T follicular helper cell (primary cell): ENCODE results near the gene SOD1.
"Not testable (repeated sequence)": the region's sequence is repeated elsewhere in the genome, so short reads cannot be mapped to it uniquely, and the experiment has no call there.

ENCODE experiments used
- DNase-seq: peaks from one replicate; pipeline ENCODE4 v3.0.0-alpha.2; 2020; ENCODE audit warnings: low read depth
- total RNA-seq, 2 experiments: gene quantifications; one replicate each; lab custom pipeline; 2026; lab: John Stamatoyannopoulos, UW

The SOD1 gene
- total RNA-seq = 149 to 255 reads per million in 2 experiments

GRCh38 chr21:31659536-31660258, at the start of gene SOD1:
SOD1 (plus strand) TSS chr21:31659693; CDS start chr21:31659770, 77 bp downstream.
- DNase-seq = peak; percentile 95

GRCh38 chr21:31611445-31611844, 48.0 kb upstream of the SOD1 start:
- DNase-seq = no peak

DNA sequence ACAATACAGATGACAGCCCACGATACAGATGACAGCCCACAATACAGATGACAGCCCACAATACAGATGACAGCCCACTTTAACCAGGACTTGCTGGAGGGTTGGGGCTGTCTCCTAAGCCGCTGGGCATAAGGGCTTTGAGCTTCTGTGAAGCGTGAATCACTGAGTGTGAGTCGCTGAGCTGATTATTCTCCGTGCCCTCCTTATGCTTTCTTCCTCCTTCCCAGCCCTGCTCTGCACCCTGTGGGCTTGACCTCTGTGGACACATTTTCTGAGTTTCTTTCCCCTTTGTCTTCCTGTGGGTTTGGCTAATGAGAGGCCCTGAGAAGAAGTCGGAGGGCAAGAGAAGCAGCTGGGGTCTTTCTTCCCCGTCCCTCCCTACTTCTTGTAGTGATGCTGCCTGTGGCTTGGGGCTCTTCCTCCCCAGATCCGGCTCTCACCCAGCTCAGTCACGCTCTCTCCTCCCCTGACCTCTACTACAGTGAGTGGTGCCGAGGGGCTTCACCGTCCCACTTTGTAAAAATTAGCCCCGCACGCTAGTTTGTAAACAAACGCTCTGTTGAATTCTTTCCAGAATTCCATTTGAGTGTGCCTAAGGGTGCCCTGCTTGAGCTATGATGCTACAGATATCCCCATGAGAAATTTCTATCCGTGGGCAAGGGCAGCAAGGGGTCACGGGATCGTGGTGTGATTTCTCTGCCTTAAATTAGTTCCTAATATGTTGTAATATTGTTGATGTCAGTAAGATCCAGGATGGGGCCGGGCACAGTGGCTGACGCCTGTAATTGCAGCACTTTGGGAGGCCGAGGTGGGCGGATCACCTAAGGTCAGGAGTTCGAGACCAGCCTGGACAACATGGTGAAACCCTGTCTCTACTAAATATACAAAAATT, 46.4 kb upstream of the SOD1 start:
- no peak for DNase-seq

GRCh38 chr21:31614705-31615104, 44.8 kb upstream of the SOD1 start:
- DNase-seq = no peak

DNA sequence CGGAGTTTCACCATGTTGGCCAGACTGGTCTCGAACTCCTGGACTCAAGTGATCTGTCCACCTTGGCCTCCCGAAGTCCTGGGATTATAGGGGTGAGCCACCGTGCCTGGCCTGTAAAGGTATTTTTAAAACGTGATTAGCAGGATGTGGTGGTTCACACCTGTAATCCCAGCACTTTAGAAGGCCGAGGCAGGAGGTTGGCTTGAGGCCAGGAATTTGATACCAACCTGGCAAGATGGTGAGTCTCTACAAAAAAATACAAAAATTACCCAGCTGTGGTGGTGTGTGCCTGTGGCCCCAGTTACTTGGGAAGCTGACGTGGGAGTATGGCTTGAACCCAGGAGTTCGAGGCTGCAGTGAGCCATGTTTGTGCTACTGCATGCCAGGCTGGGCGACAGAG, 43.3 kb upstream of the SOD1 start:
- no peak for DNase-seq

DNA sequence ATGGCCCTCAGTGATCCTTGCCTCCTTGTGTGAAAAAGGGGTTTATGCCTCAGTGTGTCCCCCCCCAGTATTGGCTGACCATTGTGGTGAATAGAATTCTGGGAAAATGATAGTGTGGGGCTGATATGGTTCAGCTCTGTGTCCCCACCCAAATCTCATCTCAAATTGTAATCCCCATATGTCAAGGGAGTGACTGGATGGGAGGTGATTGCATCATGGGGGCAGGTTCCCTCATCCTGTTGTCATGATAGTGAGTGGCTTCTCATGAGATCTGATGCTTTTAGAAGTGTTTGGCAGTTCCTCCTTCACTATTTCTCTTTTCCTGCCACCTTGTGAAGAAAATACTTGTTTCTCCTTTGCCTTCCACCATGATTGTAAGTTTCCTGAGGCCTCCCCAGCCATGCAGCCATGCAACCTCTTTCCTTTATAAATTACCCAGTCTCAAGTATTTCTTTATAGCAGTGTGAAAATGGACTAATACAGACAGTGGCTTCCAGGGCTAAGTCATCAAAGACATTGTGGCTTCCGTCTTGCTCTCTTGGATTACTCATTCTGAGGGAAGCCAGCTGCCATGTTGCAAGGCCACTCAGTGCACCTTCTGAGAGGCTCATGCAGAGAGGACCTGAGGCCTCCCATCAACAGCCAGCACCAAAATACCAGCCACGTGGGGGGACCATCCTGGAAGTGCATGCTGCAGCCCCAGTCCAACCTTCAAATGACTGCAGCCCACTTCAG, 40.6 kb upstream of the SOD1 start:
- no peak for DNase-seq

DNA sequence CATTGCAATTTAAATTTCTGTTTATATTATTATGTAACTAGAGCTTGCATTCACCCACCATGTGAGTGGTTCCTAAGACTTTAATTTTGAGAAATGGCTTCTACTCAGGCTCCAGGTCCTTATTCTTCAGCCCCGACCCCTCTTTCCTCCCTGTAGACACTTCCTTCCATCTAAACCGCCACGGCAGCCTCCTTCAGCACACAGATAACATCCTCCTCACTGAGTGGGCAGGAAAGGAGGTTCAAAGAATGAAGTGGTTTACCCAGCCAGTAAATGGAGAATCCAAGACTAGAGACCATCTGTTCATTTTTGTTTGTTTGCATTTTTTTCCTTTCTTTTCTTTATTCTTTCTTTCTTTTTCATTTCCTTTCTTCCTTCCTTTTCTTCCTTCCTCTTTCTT, 37.1 kb upstream of the SOD1 start:
- no peak for DNase-seq

DNA sequence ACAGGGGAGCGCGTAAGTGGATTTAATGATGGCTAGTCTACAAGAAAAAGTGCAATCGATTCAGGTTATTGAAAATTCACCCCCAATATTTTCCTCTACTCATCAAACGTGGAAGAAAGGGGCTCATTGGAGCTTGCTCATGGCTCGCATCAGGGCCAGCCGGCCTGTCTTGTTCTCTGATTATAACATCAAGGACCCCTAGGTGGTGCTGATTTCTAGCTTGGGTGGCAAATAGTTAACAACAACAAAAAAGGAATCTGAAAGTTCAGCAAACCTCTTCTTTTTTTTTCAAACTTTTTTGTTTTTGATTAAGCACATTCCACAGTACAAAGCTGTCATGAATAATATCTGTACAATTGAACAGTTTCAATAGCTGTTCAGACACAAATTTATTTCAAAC, 35.8 kb upstream of the SOD1 start:
- no peak for DNase-seq

- DNase-seq = no peak
Measured at GRCh38 chr21:31624181-31624580, 35.3 kb upstream of the SOD1 start.

GRCh38 chr21:31624961-31625491, 34.5 kb upstream of the SOD1 start:
- no peak for DNase-seq

DNA sequence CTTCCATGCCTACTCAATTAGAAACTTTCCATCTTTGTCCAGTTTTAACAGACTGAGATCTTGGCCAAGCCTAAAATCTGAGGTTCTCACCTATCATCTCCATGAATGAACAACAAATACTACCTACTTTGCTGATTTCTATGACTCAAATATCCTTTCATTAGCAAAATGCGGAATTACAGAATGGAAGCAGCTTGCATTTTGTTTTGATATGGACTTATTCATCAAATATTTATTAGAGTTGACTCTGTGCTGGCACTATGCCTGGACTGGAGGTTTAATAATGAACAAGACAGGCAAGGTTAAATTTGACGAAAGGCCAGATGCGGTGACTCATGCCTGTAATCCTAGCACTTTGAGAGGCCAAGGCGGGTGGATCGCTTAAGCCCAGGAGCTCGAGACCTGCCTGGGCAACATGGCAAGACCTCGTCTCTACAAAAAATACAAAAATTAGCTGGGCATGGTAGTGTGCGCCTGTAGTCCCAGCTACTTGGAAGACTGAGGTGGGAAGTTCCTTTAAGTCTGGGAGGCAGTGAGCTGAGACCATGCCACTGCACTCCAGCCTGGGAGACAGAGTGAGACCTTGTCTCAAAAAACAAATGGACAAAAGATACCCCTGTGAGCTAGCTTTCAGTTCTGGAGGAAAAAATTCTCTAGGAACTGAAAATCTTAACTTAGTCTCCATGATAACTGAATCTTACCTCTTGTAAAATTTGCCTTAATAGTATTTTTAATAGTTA, 29.4 kb upstream of the SOD1 start:
- no peak for DNase-seq

DNA sequence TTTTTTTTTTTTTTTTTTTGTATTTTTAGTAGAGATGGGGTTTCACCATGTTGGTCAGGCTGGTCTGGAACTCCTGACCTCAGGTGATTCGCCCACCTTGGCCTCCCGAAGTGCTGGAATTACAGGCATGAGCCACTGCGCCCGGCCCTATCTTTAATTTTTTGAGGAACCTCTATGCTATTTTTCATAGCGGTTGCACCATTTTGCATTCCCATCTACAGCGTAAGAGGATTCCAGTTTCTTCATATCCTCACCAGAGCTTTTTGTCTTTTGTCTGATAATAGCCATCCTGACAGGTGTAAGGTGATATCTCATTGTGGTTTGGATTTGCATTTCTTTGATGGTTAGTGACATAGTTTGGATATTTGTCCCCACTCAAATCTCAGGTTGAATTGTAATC, 27.6 kb upstream of the SOD1 start:
- not testable (repeated sequence) for DNase-seq

DNA sequence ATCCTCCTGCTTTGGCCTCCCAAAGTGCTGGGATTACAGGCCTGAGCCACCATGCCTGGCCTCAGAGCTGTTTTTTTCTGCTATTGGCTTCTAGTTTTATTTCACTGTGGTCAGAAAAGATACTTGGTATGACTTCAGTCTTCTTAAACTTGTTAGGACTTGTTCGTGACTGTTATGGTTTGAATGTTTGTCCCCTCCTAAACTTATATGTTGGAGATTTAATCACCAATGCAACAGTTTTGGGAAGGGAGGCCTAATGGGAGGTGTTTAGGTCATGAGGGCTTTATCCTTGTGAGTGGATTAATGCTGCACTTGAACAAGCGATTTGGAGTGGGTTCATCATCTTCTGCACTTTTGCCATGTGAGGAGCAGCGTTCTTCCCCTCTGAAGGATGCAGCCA, 24.5 kb upstream of the SOD1 start:
- no peak for DNase-seq

DNA sequence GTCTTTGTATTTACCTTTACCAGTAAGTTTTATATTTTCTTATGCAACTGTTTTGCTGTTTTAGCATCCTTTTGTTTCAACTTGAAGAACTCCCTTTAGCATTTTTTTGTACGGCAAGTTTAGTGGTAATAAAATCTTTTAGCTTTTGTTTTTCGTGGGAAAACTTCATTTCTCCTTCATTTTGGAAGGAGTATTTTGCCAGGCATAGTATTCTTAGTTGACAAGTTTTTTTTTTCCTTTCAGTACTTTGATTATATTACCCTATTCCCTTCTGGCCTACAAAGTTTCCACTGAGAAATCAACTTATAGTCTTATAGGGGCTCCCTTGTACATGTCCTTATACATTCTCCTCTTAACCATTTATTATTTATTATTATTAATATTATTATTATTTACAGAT, 22.6 kb upstream of the SOD1 start:
- no peak for DNase-seq

DNA sequence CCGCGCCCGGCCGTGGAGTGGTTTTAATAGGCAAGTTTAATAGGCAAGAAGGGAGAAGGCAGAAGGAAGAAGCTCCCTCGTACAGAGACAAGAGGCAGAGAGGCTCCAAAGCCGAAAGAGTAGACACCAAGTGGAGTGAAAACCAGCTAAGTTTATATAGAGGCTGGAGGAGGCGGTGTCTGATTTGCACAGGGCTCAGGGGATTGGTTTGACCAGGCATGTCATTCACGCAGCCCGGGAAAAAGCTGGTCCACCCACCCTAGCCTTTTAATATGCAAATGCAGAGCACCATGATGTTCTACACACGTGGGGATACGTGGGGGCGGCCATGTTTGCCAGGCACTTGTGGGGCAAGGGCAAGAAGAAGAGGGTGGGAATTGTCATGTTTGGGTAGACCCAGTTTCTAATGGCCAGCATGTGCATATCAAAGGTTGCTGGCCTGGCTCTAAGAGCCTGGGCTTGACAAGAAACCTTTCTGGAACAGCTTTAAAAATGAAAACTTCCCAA, 18.0 kb upstream of the SOD1 start:
- DNase-seq = no peak

- no peak for DNase-seq
Measured at GRCh38 chr21:31644643-31645042, 14.8 kb upstream of the SOD1 start.

DNA sequence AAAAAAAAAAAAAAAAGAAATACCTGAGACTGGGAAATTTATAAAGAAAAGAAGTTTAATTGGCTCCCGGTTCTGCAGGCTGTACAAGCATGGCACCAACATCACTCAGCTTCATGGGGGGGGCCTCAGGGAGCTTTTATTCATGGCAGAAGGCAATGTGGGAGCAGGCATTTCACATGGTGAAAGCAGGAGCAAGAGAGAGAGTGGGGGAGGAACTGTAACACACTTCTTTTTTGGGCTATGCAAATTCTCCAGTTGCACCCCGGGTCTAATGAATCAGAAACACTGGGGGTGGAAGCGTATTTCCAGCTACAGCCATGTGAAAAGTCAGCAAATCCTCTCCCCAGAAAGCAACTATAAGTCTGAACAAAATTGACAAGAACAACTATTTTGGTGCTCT, 11.8 kb upstream of the SOD1 start:
- no peak for DNase-seq

GRCh38 chr21:31650930-31651329, 8.6 kb upstream of the SOD1 start:
- DNase-seq = no peak

- not testable (repeated sequence) for DNase-seq
Measured at GRCh38 chr21:31651491-31651890, 8.0 kb upstream of the SOD1 start.

- no peak for DNase-seq
Measured at GRCh38 chr21:31654340-31654739, 5.2 kb upstream of the SOD1 start.
